RKO (cell line): ENCODE data around the gene SBF1.

ENCODE experiments used
- DNase-seq: peaks from one replicate; pipeline ENCODE4 v3.0.0-alpha.2; 2016; ENCODE audit warnings: low spot score

The SBF1 gene

DNA sequence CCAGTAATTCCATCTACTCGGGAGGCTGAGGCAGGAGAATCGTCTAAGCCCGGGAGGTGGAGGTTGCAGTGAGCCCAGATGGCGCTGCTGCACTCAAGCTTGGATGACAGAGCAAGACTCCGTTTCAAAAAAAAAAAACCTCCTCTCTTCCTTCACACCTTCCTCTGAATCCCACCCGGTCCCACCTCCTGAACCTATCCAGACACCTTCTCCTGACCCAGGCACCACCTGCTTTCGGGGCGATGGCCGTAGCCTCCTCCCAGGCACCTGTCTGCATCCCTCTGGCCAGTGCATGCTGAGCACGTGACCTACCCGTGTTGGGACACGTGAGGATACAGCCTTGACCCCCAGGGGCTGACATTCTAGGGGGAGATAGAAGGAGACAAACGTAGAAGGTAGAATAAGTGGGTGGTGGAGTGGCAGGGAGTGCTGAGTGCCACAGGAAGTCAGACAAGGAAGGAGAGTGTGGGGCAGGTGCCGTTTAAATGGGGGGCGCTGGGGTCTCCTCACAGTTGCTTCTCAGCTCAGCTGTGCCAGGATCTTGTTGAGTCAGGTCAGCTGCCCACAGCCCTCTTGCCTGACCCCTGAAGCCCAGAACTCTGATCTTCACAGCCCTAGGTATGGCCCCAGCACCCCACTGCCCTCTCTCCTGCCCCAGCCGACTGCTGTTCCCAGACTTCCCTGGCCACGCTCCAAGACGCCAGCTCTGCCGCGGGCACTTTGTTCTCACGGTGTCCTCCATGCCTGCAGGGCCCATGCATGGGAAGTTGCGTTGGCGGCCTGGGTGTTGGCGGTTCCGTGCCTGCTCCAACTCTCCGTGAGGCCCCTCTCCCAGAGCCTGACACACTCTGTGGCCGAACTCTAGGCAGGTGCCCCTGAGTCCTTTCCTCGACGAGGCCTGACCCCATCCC is 10.6 kb upstream of the SBF1 start:
- no peak for DNase-seq

GRCh38 chr22:50483977-50484853 is 9.4 kb upstream of the SBF1 start:
- no peak for DNase-seq

DNA sequence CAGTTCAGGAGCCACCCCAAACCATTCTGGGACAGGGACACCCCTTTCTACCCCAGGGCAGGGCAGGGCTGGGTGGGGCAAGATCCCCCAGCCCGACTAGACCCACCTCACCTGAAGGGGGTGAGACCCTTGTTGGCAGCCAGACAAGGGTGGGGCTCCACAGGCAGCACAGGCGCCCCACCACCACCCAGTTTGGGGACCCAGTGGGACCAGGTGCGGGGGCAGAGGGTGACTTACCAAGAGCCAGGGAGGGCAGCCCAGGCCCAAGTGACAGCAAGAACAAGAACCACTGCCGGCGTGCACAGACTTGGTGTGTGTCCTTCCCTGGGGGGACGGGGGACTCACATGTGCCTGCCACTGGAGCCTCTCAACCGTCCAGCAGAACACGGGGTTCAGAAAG is 8.7 kb upstream of the SBF1 start:
- DNase-seq, result no peak

GRCh38 chr22:50483106-50483505 is 8.3 kb upstream of the SBF1 start:
- no peak for DNase-seq

DNA sequence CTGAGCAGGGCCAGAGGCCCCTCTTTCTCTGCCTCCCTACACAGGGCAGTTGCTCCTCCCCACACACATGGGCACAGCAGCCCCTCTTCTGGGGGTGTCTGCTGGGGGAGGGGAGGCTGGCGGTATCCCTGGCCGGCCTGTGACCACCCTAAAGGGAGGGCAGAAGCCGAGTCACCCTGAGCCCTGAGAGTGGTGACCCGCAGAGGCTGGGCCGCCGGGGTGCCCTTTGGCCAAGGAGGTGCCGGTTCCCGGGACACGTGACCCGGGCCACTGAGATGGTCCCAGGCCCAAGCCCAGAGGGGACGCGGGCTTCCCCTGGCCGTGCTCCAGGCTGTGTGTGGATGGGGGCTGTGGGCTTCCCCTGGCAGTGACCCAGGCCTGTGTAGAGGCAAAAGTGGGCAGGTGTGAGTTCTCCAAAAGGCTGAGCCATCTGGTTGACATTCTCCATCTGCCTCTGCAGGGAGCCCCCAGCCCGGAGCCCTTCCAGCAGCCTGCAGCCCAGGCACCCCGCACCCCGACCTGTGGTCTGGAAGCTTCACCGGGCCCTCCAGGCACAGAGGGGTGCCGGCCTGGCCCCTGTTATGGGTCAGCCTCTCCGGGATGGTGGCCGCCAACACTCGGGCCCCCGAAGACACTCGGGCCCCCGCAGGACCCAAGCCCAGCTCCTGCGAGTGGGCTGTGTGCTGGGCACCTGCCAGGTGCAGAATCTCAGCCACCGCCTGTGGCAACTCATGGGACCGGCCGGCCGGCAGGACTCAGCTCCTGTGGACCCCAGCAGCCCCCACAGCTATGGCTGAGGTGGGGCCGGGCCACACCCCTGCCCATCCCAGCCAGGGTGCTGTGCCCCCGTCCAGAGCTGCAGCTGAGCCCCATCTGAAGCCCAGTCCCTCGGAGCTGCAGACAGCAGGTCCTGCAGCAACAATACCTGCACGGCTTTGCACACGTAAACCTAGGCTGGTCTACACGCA is 7.6 kb upstream of the SBF1 start:
- DNase-seq, result no peak

DNA sequence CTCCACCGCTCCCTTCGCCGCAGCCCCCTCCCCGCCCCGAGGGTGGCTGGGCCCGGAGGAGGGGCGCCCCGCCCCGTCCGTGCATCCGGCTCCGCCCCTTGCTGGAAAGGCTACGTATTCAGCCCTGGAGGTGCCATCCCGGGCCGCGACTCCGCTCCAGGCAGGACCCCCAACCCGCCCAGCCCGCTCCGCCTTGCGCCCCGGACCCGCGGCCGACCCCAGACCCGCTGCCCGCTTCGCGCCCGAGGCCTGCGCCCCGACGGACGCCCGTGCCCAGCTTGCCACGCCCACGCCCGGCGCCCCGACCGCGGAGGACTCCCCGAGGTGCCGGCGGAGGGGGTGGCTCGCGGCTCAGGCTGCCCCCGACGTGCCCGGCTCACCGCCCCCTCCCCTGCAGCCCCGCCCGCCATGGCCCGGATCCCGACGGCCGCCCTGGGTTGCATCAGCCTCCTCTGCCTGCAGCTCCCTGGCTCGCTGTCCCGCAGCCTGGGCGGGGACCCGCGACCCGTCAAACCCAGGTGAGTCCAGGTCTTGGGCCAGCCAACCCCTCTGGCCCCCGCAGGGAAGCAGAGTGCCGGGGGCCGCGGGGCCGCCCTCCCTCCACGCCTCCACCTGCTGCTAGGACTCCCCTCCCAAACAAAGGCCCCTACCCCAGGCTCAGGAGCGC is 6.7 kb upstream of the SBF1 start, which contains the start of gene ADM2:
Gene ADM2, plus strand, starts transcription at position 104 of the 667 bp plus-strand sequence. Its CDS starts 305 bp downstream, at position 409.
- no peak for DNase-seq

DNA sequence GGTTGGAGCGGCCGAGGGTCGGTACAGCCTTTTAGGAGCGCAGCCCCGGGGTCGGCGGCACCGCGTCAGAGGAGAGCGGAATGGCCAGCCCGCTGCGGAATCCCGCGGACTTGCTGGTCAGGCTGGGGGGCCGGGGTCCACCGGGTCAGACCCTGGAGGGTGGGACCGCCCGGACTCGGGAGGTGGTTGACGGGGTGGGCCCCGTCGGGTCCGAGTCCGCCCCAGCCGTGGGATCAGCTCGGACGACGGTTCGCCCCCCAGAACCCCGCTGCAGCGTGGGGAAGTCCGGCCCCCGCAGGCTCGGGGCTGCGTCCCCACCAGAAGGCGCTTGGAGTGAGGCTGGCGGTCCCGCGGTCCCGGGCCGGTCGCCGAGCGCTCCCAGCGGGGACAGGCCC is 6.2 kb upstream of the SBF1 start:
- DNase-seq, result no peak

GRCh38 chr22:50479721-50480120 is 4.9 kb upstream of the SBF1 start:
- DNase-seq, result no peak

- DNase-seq, result no peak
Observed at GRCh38 chr22:50477923-50478322, 3.1 kb upstream of the SBF1 start.

- no peak for DNase-seq
Observed at GRCh38 chr22:50476868-50477267, 2.0 kb upstream of the SBF1 start.

GRCh38 chr22:50475652-50476002 is 792 bp upstream of the SBF1 start:
- DNase-seq, result no peak

GRCh38 chr22:50473855-50474671 is 772 bp downstream of the SBF1 start:
- DNase-seq, result peak; percentile 75

DNA sequence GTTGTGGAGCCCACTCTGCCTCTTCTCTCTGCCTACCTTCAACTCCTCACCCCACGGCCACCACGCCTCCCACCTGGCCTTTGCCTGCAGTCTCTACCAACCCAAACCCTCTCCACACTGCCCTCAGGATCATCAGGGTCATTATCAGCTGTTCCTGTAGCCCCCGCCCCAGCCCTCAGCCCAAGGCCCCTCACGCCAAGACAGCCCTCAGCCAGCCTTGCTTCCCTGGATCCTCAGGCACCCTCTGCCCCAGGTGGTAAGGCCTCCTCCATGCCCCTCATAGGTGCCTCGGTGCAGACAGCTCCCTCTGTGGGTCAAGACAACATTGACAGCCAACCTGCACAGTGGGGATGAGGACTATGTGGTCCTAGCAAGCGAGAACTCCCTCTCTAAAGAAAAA is 1.7 kb downstream of the SBF1 start:
- DNase-seq, result no peak

DNA sequence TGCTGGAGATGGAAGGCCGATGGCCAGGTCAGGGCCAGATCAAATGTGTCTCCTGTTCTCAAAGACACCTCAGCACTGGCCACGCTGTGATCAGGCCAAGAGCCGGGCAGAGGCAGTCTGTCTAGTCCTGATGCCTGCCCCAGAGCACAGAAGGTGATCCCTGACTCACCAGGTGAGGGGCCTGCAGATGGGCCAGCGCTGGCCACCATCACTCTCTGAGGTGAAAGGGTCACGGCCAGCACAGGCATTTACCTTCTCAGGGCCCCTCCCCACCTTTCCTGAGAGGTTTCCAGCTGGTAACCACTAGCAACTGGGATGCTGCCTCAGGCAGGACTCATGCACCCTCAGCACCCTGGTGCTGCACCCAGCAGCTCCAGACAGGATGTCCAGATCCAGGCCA is 2.9 kb downstream of the SBF1 start:
- no peak for DNase-seq

GRCh38 chr22:50471197-50471847 is 3.5 kb downstream of the SBF1 start:
- no peak for DNase-seq

- DNase-seq, result no peak
Observed at GRCh38 chr22:50470491-50470890, 4.3 kb downstream of the SBF1 start.

GRCh38 chr22:50469377-50470305 is 5.2 kb downstream of the SBF1 start:
- DNase-seq, result no peak

DNA sequence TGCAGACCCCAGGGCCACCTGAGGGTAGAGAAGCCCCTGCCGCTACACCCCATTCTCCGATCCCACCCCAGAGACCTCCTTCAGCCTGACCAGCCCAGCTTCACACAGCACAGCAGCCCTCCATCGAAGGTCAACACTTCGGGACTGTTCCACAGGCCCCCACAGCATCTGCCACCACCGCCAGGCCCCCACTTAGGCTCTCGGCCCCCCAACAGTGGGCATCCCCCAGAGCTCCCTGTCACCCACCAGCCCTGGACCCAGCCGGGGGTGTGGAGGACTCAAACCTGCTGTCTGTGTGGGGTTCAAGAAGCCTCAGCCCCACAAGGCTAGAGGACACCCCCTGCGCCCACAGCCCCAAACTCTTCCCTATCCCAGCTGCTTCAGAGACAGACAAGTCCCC is 6.2 kb downstream of the SBF1 start:
- no peak for DNase-seq
